Spleen (tissue), 7 donors: ENCODE results near the gene TMPRSS6.

Experiments
- POLR2A ChIP-seq, 3 donors: fragments of 450-650 bp; IDR thresholded peaks; one replicate each; pipeline ENCODE4 v1.5.1; 2017; ENCODE audit warnings: antibody characterized with exemption in 3 of 3, mild to moderate bottlenecking in 1 of 3
- POLR2AphosphoS5 ChIP-seq, 3 donors: sonication (generic); formaldehyde crosslinking; IDR thresholded peaks; one replicate each; pipeline ENCODE4 v1.5.1; 2017; ENCODE audit warnings: antibody characterized with exemption in 3 of 3
- TF ChIP-seq, protein P1 (sequence below), 11 experiments: fragments of 200-600 bp in 7 of 11; fragments of 450-650 bp in 4 of 11; sonication (generic) in 4 of 11; IDR thresholded peaks in 8 of 11; conservative IDR thresholded peaks in 3 of 11; 1 replicate in 7 of 11; 2 replicates in 4 of 11; pipeline versions ENCODE4 v1.4.0 to v1.8.0; 2016 to 2021; ENCODE audit warnings: antibody characterized with exemption in 11 of 11, inconsistent platforms in 4 of 11, mild to moderate bottlenecking in 1 of 11
- donor health status: DM: no; HTN: no; CAD: no; lungs with moderate emphysema.
- donor health status: DM: no; HTN: no; CAD: no.
- donor health status: DM: no; HTN: no; CAD: no.

DNA sequence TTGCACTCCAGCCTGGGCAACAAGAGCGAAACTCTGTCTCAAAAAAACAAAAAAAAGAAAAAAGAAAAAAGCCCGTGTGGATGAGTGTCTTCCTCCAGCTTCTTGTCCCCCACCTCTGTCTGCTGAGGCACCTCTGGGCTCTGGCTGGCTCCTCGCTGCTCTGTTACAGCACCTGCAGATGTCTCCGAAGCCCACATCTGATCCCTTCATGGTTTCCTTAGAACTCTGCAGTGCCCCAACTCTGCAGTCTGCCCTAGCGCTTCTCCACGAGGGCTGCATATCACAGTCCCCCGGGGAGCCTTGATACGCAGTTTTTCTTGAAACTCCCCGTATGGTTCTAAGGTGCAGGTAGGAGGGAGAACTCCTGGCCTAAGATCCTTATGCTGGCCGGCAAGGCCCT is 42.1 kb downstream of the TMPRSS6 start:
- no peak for TF ChIP-seq POLR2A (IDR thresholded peaks at IDR 0.05)
- TF ChIP-seq, protein P1, sequence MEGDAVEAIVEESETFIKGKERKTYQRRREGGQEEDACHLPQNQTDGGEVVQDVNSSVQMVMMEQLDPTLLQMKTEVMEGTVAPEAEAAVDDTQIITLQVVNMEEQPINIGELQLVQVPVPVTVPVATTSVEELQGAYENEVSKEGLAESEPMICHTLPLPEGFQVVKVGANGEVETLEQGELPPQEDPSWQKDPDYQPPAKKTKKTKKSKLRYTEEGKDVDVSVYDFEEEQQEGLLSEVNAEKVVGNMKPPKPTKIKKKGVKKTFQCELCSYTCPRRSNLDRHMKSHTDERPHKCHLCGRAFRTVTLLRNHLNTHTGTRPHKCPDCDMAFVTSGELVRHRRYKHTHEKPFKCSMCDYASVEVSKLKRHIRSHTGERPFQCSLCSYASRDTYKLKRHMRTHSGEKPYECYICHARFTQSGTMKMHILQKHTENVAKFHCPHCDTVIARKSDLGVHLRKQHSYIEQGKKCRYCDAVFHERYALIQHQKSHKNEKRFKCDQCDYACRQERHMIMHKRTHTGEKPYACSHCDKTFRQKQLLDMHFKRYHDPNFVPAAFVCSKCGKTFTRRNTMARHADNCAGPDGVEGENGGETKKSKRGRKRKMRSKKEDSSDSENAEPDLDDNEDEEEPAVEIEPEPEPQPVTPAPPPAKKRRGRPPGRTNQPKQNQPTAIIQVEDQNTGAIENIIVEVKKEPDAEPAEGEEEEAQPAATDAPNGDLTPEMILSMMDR (IDR thresholded peaks at IDR 0.05 in 8 of 11, conservative IDR thresholded peaks at IDR 0.05 in 3 of 11) = no peak
- no peak for TF ChIP-seq POLR2AphosphoS5 (IDR thresholded peaks at IDR 0.05)
